ENCODE measurements around the gene ERC2.

The ERC2 gene

DNA sequence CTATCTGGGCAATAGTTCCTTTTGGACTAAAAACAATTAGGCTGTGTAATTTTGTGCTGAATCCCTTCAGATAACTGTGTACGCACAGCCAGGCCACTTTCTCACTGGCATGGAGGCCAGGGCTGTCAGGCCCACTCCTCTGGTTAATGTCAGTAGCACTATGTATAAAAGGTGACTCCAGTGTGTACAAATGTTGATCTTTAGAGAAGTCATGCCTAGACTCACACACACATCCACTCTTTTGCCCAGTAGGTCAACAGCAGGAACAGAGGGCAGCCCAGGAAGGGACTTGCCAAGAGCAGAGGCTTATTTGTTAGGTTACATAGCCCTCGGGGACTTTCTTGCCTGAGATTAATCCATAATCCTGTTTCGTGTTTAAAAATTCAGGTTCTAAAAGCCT, 564.6 kb downstream of the ERC2 start:
- DNase-seq: no peak

DNA sequence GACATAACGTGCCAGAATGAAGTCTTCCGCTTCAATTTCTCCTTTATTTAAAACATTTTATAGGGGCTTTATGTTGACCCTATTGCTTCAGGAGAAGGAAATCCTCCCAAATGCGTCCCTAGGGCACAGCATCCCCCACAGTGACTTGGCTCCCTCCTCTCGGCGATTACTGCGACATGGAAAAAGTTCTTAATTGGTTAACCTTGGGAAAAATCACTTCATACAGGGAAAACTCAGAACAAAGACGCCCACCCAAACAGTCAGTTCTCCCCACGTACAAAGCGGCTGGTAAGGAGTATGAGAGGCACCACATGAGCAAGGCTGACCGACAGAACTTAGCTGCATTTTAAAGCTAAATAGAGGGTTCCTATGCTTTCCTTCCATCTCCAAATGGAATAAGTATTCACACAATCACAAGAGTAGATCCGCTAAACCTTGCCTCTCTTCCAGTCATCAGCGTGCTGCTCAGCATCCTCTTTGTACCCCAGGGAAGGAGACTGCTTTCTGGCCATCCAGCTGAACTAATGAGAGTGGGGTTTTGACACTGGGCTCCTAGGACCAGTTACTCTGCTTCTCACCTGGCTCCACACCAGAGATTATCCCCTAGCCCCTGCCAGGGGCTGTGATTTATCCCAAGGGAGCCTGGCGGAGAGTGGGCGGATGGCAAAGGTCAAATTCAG, 565.9 kb downstream of the ERC2 start:
- no peak for DNase-seq

GRCh38 chr3:55899887-55900286, 568.4 kb downstream of the ERC2 start:
- no peak for DNase-seq

- DNase-seq: no peak
Observed at GRCh38 chr3:55897573-55898224, 570.6 kb downstream of the ERC2 start.

DNA sequence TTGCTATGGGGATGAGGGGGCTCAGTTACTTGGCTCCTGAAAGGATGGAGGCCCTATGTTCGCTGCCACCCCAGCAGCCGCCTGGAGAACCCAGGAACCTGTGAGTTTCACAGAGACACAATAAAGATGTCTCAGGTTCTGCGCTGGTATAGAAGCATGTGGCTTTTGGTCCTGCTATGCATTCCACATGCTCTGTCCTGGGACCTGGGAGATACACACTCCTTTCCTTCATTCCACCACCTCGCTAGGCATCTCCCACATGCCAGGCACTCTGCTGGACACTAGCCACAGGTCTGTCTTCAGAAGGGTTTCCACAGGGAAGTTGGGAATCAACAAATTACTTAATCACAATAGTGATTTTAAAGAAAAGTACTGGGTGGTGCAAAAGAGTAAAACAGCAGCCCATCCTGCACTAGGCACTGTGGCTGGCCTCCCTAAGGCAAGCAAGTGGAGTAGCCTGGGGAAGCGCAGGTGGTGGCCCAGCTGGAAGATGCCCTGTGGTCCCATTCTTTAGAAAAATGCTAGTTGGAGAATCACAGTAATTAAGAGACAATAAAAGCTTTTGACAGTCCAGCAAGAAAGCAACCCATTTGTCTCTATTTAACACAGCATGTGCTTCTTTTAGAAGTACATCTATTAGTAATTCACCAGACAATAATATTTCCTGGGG, 572.2 kb downstream of the ERC2 start:
- no peak for DNase-seq

DNA sequence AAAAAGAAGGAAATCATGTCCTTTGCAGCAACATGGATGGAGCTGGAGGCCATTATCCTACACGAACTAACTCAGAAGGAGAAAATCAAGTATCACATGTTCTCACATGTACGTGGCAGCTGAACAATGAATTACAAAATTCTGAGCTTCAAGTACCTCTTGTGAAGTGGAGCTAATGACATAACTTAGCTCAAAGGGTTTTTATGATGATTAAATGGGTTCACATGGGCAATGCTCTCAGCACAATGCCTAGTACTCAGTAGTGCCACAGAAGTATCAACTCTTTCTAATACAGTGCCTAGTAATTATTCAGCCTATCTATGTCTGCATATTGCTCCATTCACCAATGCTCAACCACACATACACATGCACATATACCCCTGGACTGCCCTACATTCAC, 573.7 kb downstream of the ERC2 start:
- no peak for DNase-seq

DNA sequence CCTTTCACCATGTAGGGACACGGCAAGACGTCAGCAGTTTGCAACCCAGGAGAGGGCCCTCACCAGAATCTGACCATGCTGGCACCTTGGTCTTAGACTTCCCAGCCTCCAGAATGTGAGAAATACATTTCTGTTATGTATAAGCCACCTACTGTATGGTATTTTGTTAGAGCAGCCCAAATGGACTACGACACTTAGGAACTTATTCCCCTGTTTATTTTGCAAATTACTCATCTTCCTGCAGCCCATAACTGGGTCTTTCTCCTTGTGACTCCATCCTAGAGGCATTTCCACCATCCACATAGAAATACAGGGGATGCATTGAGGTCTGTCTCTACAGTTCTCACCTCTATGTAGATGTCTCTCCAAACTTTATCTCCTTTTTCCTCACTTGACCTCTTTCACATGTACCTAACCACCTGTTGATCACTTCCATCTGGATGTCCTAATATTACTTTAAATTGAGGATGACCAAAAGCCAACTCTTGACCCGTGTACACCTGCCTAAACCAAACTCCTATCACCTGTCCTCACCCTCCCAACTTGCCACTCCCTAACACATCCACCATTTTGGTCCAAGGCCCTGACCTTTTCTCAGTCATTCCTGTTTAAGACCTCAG, 575.1 kb downstream of the ERC2 start:
- no peak for DNase-seq

GRCh38 chr3:55891106-55891505, 577.2 kb downstream of the ERC2 start:
- DNase-seq: no peak

DNA sequence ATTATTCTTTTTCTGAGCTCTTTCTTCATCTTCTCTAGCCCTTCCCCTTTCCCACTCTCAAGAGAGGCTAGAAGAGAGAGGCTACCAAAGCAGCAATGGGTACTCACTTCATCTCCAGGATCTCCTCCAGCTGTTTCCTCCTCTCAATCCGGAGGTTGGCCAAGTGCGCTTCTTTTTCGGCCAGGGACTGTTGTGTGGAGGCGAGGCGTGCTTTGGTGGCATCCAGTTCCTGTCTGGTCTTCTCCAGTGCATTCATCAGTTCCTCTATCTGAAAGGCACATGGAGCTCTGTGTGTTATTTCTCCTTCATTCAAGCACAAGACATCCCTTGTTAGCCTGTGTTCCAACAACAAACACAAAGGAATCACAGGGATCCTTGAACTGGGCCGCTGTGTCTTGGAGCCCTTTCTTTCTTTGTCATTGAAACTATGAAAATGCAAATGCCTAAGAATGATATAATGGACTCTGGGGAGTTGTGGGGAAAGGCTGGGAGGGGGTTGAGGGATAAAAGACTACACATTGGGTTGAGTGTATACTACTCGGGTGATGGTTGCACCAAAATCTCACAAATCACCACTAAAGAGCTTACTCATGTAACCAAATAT, 579.9 kb downstream of the ERC2 start:
- no peak for DNase-seq

- DNase-seq: no peak
Observed at GRCh38 chr3:55885721-55886120, 582.5 kb downstream of the ERC2 start.

DNA sequence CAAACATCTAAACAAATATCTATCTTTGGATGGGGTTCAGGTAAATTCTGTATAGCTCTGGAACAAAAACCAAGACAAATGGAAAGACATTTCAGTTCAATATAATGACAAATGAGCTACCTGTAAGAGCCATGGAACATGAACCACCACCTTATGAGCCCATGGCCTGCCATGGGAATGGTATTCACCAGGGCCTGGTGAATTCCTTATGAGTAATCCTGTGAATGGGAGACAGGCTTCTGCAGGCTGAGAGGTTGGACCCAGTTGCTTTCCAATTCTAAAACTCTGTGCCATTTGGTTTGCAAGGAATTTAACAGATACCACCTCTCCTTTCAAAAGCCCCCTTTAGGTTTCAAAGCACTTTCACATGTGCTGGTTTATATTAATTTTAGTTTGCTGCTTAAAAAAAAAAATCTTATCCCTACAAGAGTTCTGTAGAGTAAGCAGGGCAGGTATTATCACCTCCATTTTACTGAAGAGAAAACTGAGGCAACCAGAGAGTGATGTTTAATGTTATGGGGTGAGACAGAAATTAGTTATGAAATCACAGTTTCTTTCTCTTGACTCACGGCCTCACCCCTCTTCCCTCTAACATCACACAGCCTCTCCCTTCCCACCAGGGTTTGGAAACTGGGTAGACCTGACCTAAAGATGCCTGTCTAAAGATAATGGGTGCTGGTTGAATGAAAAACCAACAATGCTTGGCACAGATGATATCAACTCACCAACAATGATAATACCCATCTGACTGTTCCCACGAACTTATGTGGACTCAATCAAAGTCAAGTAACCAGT, 583.6 kb downstream of the ERC2 start:
- DNase-seq: no peak

DNA sequence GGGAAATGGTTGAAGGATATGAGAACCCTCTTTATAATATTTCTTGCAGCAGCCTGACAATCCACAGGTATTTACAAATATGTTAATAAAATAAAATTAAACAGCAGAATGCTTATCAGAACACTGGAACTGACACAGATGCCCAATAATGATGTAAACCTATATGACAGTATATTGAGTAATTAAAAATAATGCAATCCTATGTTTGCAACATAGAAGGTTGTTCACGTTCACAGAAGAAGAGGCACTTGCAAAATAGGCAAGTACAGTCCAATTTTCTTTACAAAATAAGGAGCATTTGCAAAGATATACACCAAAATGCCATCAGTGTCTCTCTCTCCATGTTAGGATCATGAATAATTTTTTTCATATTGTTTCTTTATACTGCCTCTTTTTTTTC, 584.2 kb downstream of the ERC2 start:
- DNase-seq: no peak

- DNase-seq: no peak
Observed at GRCh38 chr3:55882006-55882405, 586.3 kb downstream of the ERC2 start.

DNA sequence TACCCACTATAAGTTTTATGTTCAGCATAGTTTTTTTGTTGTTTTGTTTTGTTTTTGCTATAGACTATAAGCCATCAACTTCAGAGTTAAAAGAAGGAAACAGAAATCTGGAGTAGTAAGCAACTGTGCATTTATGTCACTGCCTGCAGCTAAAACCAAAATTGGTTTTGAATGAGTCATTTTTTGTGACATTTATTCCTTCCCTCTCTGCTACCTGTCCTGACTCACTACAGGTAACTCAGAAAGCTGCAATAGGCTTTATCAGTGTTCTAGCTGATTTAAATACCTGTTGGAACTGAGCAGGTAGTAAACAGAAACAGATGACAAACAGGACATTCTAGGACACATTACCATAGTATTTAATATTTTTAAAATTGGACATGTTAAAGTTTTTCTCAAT, 587.9 kb downstream of the ERC2 start:
- DNase-seq: no peak

DNA sequence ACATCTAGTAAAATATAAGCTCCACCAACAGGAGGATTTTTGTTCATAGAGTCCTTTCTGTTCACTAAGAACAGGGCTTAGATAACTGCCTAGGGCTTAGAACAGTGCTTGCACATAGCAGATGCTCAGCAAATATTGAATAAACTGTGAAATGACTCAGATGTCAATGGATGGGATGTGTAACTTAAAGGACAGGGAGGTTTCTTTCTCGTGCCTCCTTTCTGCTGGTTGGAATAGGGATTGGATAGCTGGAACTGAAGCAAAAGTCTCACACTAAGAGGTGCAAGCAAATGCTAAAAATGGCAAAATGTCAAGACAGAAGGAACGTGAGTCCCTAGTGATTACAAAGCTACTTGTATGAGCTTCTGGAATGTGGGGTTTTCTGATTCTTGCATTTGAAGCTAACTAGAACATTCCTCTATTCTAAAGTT, 588.4 kb downstream of the ERC2 start:
- DNase-seq: no peak

DNA sequence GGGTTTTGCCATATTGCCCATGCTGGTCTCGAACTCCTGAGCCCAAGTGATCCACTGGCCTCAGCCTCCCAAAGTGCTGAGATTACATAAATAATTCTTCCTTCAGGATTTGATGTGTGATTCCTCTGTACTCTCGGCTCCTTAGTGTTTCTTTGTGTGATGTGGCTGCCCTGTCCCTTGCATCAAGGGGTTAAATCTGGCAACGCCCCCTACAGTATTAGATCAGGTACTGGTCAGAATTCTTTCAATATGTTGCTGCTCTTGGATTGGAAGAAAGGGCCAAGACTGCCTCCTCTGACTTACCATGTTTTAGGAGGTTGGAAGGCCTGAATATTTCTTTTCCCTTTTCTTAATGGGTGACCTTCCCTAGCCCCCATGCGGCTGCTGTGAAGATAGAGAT, 590.6 kb downstream of the ERC2 start:
- no peak for DNase-seq

- no peak for DNase-seq
Observed at GRCh38 chr3:55876560-55876959, 591.7 kb downstream of the ERC2 start.

- no peak for DNase-seq
Observed at GRCh38 chr3:55875113-55875512, 593.2 kb downstream of the ERC2 start.

DNA sequence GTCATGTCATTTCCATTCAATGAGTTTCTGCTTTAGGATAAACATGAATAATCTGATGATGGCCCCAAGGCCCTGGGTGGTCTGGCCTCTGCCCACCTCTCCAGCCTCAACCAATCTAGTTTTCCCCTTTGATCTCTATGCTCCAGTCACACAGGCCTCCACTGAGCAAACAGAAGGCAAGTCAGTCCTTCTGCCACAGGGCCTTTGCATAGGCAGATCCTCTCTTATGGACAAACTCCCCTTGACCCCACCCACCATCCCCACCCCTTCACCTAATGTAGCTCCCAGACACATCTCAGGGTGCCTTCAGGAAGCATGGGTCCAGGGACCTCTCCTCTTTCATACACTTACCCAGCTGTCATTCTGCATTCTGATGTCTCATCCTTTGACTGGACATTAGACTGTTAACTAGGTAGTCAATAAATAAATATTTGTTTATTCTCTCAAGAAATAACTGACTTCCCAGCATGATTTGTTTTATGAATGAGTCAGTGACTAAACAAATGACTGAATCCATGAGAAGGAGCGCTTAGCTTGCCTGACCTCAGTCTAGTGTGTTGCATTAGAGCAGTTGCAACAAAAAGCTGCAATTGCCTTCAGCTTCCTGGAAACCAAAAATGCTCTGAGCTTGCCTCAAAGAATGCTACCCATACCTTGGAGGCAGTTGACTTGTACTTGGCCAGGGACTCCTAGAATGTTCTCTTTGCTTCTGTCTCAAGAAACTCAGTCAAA, 594.6 kb downstream of the ERC2 start:
- DNase-seq: no peak

DNA sequence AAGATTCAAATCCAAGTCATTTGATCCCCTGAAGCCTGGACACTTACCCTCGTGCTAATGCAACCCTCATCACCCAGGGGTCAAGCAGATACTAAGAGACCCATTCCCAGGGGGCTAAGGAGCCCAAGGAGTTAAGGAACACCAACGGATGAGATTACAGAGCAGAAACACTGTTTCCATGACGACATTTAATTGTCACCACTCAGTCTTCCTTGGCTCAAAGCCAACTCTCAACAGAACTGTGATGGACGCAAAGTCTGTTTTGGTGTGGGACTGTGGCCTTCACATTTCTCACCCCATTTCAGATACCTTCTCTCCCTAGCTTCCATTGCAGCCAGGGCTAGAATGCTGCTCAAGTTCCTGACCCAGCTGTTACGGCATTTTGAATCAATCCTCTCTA, 597.7 kb downstream of the ERC2 start:
- no peak for DNase-seq

DNA sequence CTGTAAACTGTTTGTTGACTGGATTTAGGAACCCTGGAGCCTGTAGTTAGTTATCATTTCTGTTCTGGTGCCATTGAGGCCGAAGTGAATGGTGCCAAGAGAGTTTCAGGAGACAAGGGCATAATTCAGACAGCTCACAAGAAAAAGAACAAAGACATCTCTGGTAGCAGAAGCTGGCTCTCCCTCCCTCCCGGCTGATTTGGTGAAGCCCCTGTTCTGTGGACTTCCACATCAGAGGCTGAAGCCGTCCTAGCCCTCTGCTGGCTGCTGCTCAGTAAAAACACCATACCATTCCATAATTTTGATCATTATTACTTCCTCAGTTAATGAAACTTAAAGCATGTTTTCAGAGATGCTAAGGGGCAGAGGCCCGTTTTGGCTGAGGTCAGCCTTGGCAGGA, 599.9 kb downstream of the ERC2 start:
- no peak for DNase-seq

- no peak for DNase-seq
Observed at GRCh38 chr3:55863028-55863427, 605.2 kb downstream of the ERC2 start.
